Tibial artery (tissue), 4 donors: Measurements from ENCODE around the gene HDAC11.
A peak's percentile ranks its signal among the peaks of the same experiment; 100 is the strongest.

Experiments
- DNase-seq, 2 donors: peaks; one replicate each; pipeline ENCODE4 v3.0.0-alpha.2; 2019
- H3K27ac ChIP-seq, 2 donors: fragments of 200-600 bp; sonication (generic) in 1 of 2; 1 replicate in 1 of 2; 2 replicates in 1 of 2; pipeline ENCODE4 v1.5.1; 2018 to 2019; ENCODE audit warnings: mild to moderate bottlenecking in 1 of 2
- H3K27me3 ChIP-seq, 2 donors: fragments of 200-600 bp; sonication (generic) in 1 of 2; one replicate each; pipeline versions ENCODE4 v1.5.1 to v1.6.0; 2016 to 2019
- H3K36me3 ChIP-seq, 3 donors: fragments of 200-600 bp; sonication (generic) in 2 of 3; one replicate each; pipeline ENCODE4 v1.5.1; 2016 to 2019; ENCODE audit warnings: mild to moderate bottlenecking in 2 of 3
- H3K4me1 ChIP-seq, 4 donors: fragments of 200-600 bp; sonication (generic) in 2 of 4; 1 replicate in 3 of 4; 2 replicates in 1 of 4; pipeline ENCODE4 v1.5.1; 2016 to 2019
- H3K4me3 ChIP-seq, 2 donors: fragments of 200-600 bp; sonication (generic) in 1 of 2; 1 replicate in 1 of 2; 2 replicates in 1 of 2; pipeline ENCODE4 v1.5.1; 2018 to 2019; ENCODE audit warnings: mild to moderate bottlenecking in 2 of 2
- H3K9me3 ChIP-seq, 3 donors: fragments of 200-600 bp; sonication (generic) in 1 of 3; one replicate each; pipeline ENCODE4 v1.5.1; 2016 to 2019
- CTCF ChIP-seq, 2 experiments: fragments of 200-600 bp in 1 of 2; fragments of 450-650 bp in 1 of 2; IDR thresholded peaks; one replicate each; pipeline ENCODE4 v1.5.1; 2017 to 2019; ENCODE audit warnings: antibody characterized with exemption in 2 of 2, mild to moderate bottlenecking in 1 of 2, moderate library complexity in 1 of 2
- intact Hi-C: fragments of 100-400 bp; cut with DNase I; formaldehyde crosslinking; loops from one replicate; pipeline ENCODE4 v1.15.0; 2023; ENCODE audit warnings: low total_unique reads

The HDAC11 gene

DNA sequence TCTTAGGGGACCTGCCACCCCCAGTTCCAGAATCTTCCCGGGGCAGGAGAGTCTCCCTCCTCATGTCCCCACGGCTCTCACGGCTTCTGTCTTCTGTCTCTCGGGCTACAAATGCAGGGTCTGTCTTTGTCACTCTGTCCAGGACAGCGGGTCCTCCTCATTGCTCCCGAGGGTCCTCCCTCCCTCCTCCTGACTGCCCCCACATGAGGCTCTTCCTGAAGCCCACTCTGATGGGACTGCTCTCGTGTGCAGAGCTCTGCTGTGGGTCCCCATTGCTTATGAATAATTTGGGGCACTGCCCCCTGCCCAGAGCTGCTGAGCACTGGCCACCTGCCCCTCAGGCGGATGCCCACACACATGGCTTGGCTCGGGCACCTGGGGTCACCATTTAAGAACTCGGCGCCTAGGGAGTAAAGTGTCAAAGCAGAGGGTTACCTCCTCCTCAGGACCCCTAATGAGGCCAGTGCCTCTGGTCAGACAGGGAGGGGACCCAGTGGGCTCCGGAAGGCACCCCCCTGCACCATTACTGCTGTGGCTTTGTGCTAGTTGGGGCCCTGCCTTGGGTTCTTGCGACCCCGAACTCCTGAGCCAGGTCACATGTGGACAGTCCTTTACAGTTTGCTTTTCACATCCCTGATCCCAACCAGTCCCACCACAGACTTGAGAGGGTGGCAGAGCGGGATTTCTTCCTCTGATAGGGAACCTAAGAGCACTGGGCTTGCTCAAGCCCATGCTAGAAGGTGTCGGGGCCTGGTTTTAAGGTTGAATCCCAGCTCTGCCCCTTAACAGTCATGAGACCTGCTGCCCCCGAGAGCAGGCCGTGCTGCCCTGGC is 22.1 kb downstream of the HDAC11 start:
- peaks cover 0 to 60% (median 25%) of the 10 kb centered on the region in 3 donors for H3K36me3 ChIP-seq
- no peak overlapping the region for H3K27ac ChIP-seq
- no peak overlapping the region for H3K4me3 ChIP-seq
- intact Hi-C loops = no loop called here
- no peaks in the 10 kb centered on the region for H3K4me1 ChIP-seq
- H3K9me3 ChIP-seq = no peaks in the 10 kb centered on the region
- H3K27me3 ChIP-seq = no peaks in the 10 kb centered on the region
- no peak for TF ChIP-seq CTCF (IDR thresholded peaks at IDR 0.05)
- DNase-seq = peak in 1 of 2 donors; percentile 54

GRCh38 chr3:13502791-13503060 is 22.6 kb downstream of the HDAC11 start:
- no peaks in the 10 kb centered on the region for H3K9me3 ChIP-seq
- no peak overlapping the region for H3K27ac ChIP-seq
- peaks cover 0 to 5% (median 0%) of the 10 kb centered on the region in 4 donors for H3K4me1 ChIP-seq
- no peak overlapping the region for H3K4me3 ChIP-seq
- no peak for TF ChIP-seq CTCF (IDR thresholded peaks at IDR 0.05)
- DNase-seq = peak in 1 of 2 donors; percentile 61
- intact Hi-C loops = no loop called here
- H3K36me3 ChIP-seq = peaks cover 0 to 60% (median 25%) of the 10 kb centered on the region in 3 donors
- H3K27me3 ChIP-seq = no peaks in the 10 kb centered on the region

- intact Hi-C loops = no loop called here
- Histone ChIP-seq H3K4me3 (no peak overlapping the region), H3K27me3 (no peaks in the 10 kb centered on the region), H3K27ac (no peak overlapping the region), H3K36me3 (peaks cover 0 to 51% (median 25%) of the 10 kb centered on the region in 3 donors), H3K9me3 (no peaks in the 10 kb centered on the region), H3K4me1 (peaks cover 0 to 7% (median 0%) of the 10 kb centered on the region in 4 donors)
- TF ChIP-seq CTCF (IDR thresholded peaks at IDR 0.05) = no peak
- DNase-seq = peak in 1 of 2 donors; percentile 53
Measured at GRCh38 chr3:13504161-13504831, 24.2 kb downstream of the HDAC11 start.

DNA sequence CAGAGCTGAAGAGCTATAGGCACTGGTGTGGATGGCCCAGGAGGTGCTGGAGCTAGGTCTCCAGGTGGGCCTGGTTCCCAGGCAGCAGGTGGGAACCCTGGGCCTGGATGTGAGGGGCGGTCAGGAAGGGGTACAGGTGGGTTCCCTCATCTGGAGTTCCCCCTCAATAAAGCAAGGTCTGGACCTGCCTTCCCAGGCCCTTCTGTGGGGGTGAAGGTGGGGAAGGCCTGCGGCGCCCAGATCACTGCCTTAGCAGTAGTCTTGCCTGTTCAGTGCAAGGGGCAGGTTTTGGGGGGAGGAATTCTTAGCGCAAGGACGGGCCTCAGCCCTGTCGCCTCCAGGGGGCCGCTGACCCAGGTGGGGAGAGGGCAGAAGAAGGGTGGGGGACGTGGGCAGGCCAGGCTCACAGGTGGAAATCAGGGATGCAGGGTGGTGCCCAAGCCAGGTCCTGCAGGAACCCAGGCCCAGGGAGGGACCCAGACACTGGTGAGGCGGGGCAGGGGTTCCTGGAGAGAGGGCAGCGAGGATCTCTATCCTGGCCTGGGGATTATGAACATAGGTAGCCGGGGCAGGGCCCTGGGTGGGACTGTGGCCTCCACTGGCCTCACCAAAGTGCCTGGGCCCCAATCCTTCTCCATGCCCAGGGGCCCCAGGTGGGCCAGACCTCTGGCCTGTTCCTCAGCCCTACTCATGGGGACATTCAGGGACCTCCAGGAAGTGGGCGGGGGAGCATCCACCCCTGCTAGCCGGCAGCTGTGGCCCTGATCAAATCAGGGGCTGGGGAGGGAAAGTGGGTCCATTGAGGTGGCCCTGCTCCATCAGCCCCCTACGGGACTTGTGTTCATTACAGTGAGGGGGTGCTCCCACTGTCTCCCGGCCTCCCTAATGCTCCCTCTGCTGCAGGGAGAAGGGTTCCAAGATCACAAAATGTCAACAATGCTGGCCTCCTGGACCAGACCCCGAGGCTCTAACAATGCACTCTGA is 25.3 kb downstream of the HDAC11 start:
- DNase-seq = no peak
- TF ChIP-seq CTCF (IDR thresholded peaks at IDR 0.05) = no peak
- peaks cover 0 to 47% (median 25%) of the 10 kb centered on the region in 3 donors for H3K36me3 ChIP-seq
- no peak overlapping the region for H3K4me3 ChIP-seq
- H3K27ac ChIP-seq = no peak overlapping the region
- H3K27me3 ChIP-seq = no peaks in the 10 kb centered on the region
- H3K9me3 ChIP-seq = no peaks in the 10 kb centered on the region
- H3K4me1 ChIP-seq = peaks cover 0 to 7% (median 0%) of the 10 kb centered on the region in 4 donors
- intact Hi-C loops = no loop called here

GRCh38 chr3:13506239-13506638 is 26.1 kb downstream of the HDAC11 start:
- intact Hi-C loops = no loop called here
- DNase-seq = no peak

More at GRCh38 chr3:13506239-13506638, 26.1 kb downstream of the HDAC11 start:
- H3K4me1 ChIP-seq = peaks cover 0 to 7% (median 0%) of the 10 kb centered on the region in 4 donors
- no peak overlapping the region for H3K4me3 ChIP-seq
- no peak overlapping the region for H3K27ac ChIP-seq
- H3K36me3 ChIP-seq = peaks cover 0 to 47% (median 25%) of the 10 kb centered on the region in 3 donors
- no peak for TF ChIP-seq CTCF (IDR thresholded peaks at IDR 0.05)
- no peaks in the 10 kb centered on the region for H3K9me3 ChIP-seq
- no peaks in the 10 kb centered on the region for H3K27me3 ChIP-seq
